ENCODE data around the gene LPP. TPM values are rescaled to one million over a fixed set of nuclear protein-coding genes. Genes with fewer than 3 reads are reported as not detected.

LPP gene
- total RNA-seq, 1 experiment from 2014 or later, result 22.1 TPM

DNA sequence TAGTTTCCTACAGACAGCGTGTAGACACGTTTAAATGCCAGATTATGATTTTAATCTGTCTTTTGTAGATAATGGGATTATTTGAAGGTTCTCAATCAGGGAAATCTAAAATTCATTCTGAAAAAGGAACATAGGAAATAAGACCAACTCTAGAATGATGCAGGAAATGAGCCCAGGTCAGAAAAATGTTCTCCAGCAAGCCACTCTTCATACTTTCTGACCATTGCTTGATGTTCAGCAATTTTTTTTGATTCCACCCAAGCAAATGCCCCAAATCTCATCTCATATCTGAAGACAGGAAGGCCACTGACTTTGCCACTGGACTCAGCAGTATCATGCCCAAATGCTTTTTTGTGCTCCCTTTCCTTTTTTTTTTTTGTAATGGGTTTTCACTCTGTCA lies 373.4 kb downstream of the LPP start:
- no peak for DNase-seq (ENCODE audit: extremely low read depth, low read depth)

DNA sequence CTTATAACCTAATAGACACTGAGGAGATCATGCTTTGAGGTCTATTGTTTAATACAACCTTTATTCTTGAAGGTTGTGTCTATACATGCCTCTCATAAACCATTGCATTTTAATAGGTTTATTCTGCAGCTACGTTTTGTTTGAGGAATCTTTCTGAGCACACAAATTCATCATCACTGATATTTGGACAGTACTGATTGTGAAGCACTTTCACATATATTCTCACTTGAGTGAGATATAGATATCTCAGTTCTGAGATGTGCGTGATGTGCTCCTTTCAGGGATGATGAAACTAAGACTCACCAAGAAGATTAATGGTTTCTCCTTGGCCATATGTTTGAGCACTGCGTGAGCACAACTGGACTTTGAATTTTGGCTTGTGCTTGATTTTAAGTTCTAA lies 374.4 kb downstream of the LPP start:
- DNase-seq (ENCODE audit: extremely low read depth, low read depth), result peak; percentile 16

DNA sequence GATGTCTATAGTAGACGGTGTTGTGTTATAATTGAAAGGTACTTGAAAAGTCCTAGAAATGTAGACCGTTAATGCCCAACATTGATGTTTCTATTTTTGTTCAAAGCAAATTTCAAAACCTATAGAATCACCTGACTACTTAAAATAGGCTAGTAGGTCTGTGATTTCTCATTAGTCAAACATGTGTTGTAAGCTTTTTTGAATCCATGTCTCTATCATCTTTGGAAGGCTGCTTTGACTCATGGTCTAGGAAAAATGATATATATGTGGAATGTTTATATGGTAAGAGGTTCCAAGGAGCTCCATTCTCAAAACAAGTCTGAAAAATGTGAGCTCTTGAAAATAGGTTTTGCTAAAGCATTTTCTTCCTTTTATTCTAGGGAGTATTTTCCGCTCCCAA lies 375.3 kb downstream of the LPP start:
- no peak for DNase-seq (ENCODE audit: extremely low read depth, low read depth)

DNA sequence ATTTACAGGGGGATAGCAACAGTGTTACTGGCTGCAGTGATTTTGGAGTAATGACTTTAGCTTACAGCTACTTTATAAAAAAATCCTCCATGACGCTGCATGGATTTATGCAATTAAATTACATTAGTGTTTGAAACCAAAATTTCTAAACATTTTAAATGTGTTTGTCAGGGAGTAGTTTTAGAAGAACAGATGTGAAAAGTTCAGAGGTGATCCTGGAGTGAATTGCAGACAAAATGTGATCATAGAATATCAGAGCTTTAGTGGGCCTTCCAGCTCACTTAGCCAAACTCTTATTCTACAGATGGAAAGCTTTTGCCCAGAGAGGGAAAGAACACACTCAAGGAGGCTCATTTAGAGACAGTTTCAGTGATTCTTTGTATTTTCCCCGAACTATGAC lies 376.3 kb downstream of the LPP start:
- DNase-seq (ENCODE audit: extremely low read depth, low read depth), result no peak

DNA sequence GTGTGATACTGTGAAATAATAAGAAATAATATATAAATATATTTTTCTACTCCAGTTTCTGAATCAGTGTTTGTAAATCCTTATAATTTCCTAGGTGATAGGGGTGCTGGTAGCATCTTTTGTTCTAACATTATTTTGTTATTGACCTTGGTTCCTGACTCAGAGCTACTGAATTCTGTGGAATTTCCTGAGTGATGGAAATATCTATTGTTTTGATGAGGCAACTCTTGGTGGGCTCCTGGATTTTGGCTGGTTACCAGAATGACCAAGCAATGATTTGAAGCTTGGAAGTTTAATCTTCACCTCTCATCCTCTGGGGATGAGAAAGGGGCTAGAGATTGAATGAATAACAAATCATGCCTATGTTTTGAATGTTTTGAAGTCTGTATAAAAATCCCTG lies 377.3 kb downstream of the LPP start:
- DNase-seq (ENCODE audit: extremely low read depth, low read depth), result no peak

GRCh38 chr3:188533172-188533571 lies 379.2 kb downstream of the LPP start:
- DNase-seq (ENCODE audit: extremely low read depth, low read depth), result no peak

- no peak for DNase-seq (ENCODE audit: extremely low read depth, low read depth)
Measured at GRCh38 chr3:188533612-188534357, 379.8 kb downstream of the LPP start.

DNA sequence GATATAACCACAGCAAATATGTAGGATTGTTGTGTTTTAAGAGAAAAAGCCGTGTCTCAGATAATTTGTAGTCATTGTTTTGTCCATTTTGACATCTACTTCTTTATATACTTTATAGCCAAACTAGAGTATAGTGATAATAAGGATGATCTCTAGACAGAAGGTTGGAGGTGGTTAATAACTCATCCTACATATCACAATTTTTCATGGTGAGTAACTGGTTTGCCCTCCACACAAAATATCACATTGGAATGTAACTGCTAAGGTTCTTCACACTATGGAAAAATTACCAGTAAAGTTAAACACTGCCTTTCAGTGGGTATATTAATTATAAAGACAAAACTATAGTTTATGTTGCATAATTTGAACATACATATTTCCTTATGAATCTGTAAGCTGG lies 380.7 kb downstream of the LPP start:
- DNase-seq (ENCODE audit: extremely low read depth, low read depth), result no peak

DNA sequence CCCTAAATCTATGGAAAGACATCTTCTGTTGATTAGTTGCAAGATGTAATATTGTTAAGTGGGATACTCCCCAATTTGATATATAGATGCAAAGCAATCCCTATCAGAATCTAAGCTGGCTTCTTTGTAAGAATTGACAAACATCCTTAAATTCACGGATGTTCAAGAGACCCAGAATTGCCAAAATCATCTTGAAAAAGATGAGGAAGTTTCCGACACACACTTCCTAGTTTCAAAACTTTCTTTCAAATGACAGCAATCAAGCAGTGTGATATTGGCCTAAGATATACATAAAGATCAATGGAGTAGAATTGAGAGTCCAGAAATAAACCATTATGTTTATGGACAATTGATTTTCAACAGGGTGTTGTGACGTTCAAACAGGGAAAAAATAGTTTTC lies 383.6 kb downstream of the LPP start:
- no peak for DNase-seq (ENCODE audit: extremely low read depth, low read depth)

GRCh38 chr3:188539037-188539436 lies 385.1 kb downstream of the LPP start:
- DNase-seq (ENCODE audit: extremely low read depth, low read depth), result no peak

DNA sequence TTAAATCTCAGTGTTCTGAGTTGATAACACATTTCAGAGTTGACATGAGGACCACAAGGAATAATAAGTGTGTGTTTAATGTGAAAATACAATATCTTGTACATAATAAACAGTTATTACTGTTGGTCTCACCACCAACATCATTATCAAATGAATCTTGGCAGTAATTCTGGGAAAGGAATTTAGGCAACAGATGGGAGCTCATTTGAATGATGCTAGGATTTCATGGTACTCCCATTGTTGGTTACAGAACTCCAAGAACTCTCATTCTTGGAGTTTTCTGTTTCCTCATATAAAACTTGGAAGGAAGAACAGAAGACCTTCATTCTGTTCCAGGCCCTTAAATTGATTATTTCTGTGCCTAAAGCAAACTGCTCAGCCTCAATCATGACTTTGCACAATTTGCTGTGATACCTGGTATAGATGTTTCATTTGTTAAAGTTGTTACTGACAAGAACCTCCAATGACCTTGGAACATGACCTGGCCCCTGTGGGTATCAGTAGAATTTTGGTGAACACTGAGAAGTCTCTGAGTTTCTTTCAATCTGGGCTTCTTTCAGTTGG lies 385.8 kb downstream of the LPP start:
- DNase-seq (ENCODE audit: extremely low read depth, low read depth), result no peak

DNA sequence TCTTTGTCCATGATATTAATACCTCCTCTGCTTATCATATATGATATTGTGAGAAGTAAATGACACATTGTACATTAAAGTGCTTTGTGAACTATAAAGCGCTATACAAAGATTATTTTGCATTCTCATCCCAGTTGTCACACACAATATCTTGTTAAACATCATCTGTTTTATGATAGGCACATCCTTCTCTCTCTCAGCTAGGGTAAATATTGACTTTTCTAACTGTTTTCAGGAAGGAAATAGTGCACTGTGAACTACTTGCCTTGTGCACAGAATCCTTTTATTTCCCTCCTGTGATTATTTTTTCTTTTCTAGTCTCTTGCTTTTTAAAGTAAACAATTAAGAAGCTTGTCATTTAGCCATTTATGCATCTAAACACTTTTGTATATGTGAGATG lies 388.2 kb downstream of the LPP start:
- DNase-seq (ENCODE audit: extremely low read depth, low read depth), result no peak

- no peak for DNase-seq (ENCODE audit: extremely low read depth, low read depth)
Measured at GRCh38 chr3:188544012-188544411, 390.1 kb downstream of the LPP start.

GRCh38 chr3:188546835-188547670 lies 393.1 kb downstream of the LPP start:
- peak; percentile 33 for DNase-seq (ENCODE audit: extremely low read depth, low read depth)

DNA sequence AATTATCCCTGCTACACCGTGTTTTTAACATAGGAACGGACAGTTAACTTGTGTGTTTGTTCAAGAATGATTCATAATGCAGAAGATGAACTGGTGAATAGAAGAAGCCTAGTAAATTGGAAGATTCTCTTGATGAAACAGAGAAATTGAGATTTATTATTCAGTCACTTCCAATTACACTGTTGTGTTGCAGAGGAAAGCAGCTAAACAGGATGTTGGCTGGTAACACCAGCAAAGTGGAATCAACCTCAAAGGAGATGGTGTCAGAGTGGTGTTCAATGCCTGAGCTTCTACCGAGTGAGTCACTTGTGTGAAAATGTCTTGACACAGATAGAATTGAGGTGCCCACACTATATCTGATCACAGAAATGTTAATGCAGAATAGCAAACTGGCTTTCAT lies 399.6 kb downstream of the LPP start:
- no peak for DNase-seq (ENCODE audit: extremely low read depth, low read depth)

DNA sequence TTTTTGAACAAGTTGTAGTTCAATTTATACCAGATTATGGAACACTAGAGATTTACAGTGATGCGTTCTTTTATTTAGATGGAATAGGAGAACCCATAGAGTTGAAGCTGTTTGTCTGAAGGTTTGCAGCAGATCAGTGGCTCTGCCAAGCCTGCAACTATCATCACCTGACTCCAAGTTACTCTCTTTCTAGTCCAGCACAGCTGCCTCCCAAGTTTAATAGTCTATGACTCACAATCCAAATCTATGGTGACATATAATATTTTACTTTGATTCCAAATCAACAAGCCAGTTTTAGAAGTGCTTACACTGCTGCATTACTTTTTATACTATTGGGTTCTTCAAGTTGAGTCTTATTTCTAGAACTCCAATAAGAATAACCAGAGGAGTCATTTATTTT lies 400.4 kb downstream of the LPP start:
- DNase-seq (ENCODE audit: extremely low read depth, low read depth), result no peak

GRCh38 chr3:188557235-188557634 lies 403.3 kb downstream of the LPP start:
- no peak for DNase-seq (ENCODE audit: extremely low read depth, low read depth)

- DNase-seq (ENCODE audit: extremely low read depth, low read depth), result no peak
Measured at GRCh38 chr3:188558343-188559071, 404.6 kb downstream of the LPP start.

- no peak for DNase-seq (ENCODE audit: extremely low read depth, low read depth)
Measured at GRCh38 chr3:188559072-188559429, 405.1 kb downstream of the LPP start.

GRCh38 chr3:188559856-188560255 lies 405.9 kb downstream of the LPP start:
- no peak for DNase-seq (ENCODE audit: extremely low read depth, low read depth)

DNA sequence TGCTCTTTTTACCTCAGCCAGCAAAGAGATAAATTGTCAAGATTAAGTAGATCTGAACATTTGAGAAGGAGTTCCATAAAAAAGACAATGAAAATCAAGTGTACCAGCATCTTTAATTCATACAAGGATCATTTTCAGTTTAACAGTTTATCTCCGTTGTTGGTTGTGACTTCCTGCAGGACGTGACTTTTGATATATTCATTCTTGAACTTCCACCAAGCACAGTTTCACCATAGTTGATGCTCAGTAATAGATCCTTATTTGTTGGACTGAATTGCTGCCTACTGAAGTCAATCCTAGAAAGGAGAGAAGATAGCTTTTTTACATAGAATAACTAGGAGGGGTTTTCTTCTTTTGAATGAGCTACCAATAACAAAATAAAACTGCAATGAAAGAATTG lies 408.2 kb downstream of the LPP start:
- no peak for DNase-seq (ENCODE audit: extremely low read depth, low read depth)
